Keratinocyte (primary cell): Measurements from ENCODE around the gene GATA5. TPM values are rescaled to one million over a fixed set of nuclear protein-coding genes. Genes with fewer than 3 reads are reported as not detected.

Source experiments
- DNase-seq: peaks from one replicate; pipeline ENCODE4 v3.0.0-alpha.2; 2011; ENCODE audit warnings: low read depth, missing footprints, low spot score
- FAIRE-seq: peaks from 2 replicates; lab custom pipeline; 2011; peaks lifted over from hg19 to GRCh38; lab: Jason Lieb, UNC
- H2AFZ ChIP-seq: 2 replicates; pipeline ENCODE4 v1.6.0; 2012; ENCODE audit warnings: low read length, control low read depth, inconsistent platforms; ENCODE audit not compliant: control insufficient read depth
- H3K27ac ChIP-seq: 2 replicates; pipeline ENCODE4 v1.5.1; 2011; ENCODE audit warnings: low read length; ENCODE audit not compliant: control insufficient read depth, insufficient read depth
- H3K27me3 ChIP-seq: 3 replicates; pipeline ENCODE4 v1.6.0; 2011; ENCODE audit warnings: low read length; ENCODE audit not compliant: control insufficient read depth, insufficient read depth; ENCODE audit errors: extremely low read depth
- H3K36me3 ChIP-seq, 2 experiments: 2 replicates in 1 of 2; 3 replicates in 1 of 2; pipeline ENCODE4 v1.5.1; 2011; ENCODE audit warnings: low read length in 2 of 2, mild to moderate bottlenecking in 1 of 2; ENCODE audit not compliant: control insufficient read depth in 2 of 2, insufficient read depth in 2 of 2; ENCODE audit errors: extremely low read depth in 1 of 2
- H3K4me1 ChIP-seq: 3 replicates; pipeline ENCODE4 v1.5.1; 2011; ENCODE audit warnings: low read length; ENCODE audit not compliant: control insufficient read depth, insufficient read depth; ENCODE audit errors: extremely low read depth
- H3K4me2 ChIP-seq: 3 replicates; pipeline ENCODE4 v1.6.0; 2011; ENCODE audit warnings: low read depth, low read length; ENCODE audit not compliant: control insufficient read depth, insufficient read depth; ENCODE audit errors: extremely low read depth
- H3K4me3 ChIP-seq, 3 experiments: fragments of 200-600 bp in 1 of 3; sonication (generic) in 1 of 3; 2 replicates in 2 of 3; 3 replicates in 1 of 3; pipeline ENCODE4 v1.5.1; 2011 to 2016; ENCODE audit warnings: low read length in 3 of 3, mild to moderate bottlenecking in 3 of 3, control low read depth in 2 of 3, inconsistent platforms in 1 of 3, low read depth in 1 of 3, mixed read lengths in 1 of 3, mixed run types in 1 of 3, moderate library complexity in 1 of 3; ENCODE audit not compliant: control insufficient read depth in 2 of 3, insufficient read depth in 2 of 3; ENCODE audit errors: extremely low read depth in 1 of 3
- H3K79me2 ChIP-seq: 2 replicates; pipeline ENCODE4 v1.6.0; 2012; ENCODE audit warnings: low read length; ENCODE audit not compliant: control insufficient read depth, insufficient read depth
- H3K9ac ChIP-seq: 3 replicates; pipeline ENCODE4 v1.6.0; 2011; ENCODE audit warnings: low read length; ENCODE audit not compliant: control insufficient read depth, insufficient read depth; ENCODE audit errors: extremely low read depth
- H3K9me1 ChIP-seq: 3 replicates; pipeline ENCODE4 v1.6.0; 2011; ENCODE audit warnings: low read length; ENCODE audit not compliant: control insufficient read depth, insufficient read depth; ENCODE audit errors: extremely low read depth
- H3K9me3 ChIP-seq: 2 replicates; pipeline ENCODE4 v1.5.1; 2012; ENCODE audit warnings: low read depth, low read length; ENCODE audit not compliant: control insufficient read depth
- H4K20me1 ChIP-seq: 3 replicates; pipeline ENCODE4 v1.6.0; 2011; ENCODE audit warnings: low read length; ENCODE audit not compliant: control insufficient read depth, insufficient read depth; ENCODE audit errors: extremely low read depth
- CTCF ChIP-seq, 3 experiments: IDR thresholded peaks in 1 of 3; conservative IDR thresholded peaks in 1 of 3; optimal IDR thresholded peaks in 1 of 3; 2 replicates in 2 of 3; 3 replicates in 1 of 3; pipeline versions ENCODE3 to v1.5.1; 2011; ENCODE audit warnings: low read length in 3 of 3, mild to moderate bottlenecking in 3 of 3, moderate library complexity in 2 of 3, control low read depth in 1 of 3, inconsistent platforms in 1 of 3; ENCODE audit not compliant: insufficient read depth in 2 of 3; ENCODE audit errors: extremely low read depth in 1 of 3
- EZH2 ChIP-seq: IDR thresholded peaks from one replicate; pipeline ENCODE4 v1.6.1; 2012; ENCODE audit warnings: inconsistent platforms, mild to moderate bottlenecking, low read length, moderate library complexity
- dilution Hi-C: fragments of 300-500 bp; cut with MboI; formaldehyde crosslinking; loops from one replicate; pipeline ENCODE4 v1.7.0; 2020; ENCODE audit warnings: low sequenced_read_pairs; ENCODE audit not compliant: extremely low pct_ligation_motif_present
- polyA plus RNA-seq, 5 experiments: library from polyadenylated mRNA; depleted of rRNA in 3 of 5; stranded (reverse) in 3 of 5; stranded (forward) in 1 of 5; unstranded in 1 of 5; fragments of >200 nt; gene quantifications; 1 replicate in 1 of 5; 2 replicates in 3 of 5; 3 replicates in 1 of 5; pipeline versions ENCODE4 v1.2.1 to v1.2.3, GENCODE V29; 2011 to 2012; ENCODE audit warnings: missing spikeins in 2 of 5, low read depth in 1 of 5, low replicate concordance in 1 of 5

GATA5 gene
- polyA plus RNA-seq, 1 donor (not counting 4 experiments of a cell fraction or from before 2014, with no cell fraction given) = not detected

GRCh38 chr20:62508641-62509051 is 32.9 kb upstream of the GATA5 start:
- dilution Hi-C loops = no loop called here
- Histone ChIP-seq H3K36me3 (no peaks in the 10 kb centered on the region), H3K9me1 (no peaks in the 10 kb centered on the region), H4K20me1 (no peaks in the 10 kb centered on the region), H3K4me3 (no peak overlapping the region), H3K27ac (no peak overlapping the region), H3K4me2 (no peak overlapping the region), H3K4me1 (no peaks in the 10 kb centered on the region), H3K27me3 (peaks cover 22% of the 10 kb centered on the region), H3K9ac (no peak overlapping the region), H2AFZ (no peak overlapping the region), H3K79me2 (no peaks in the 10 kb centered on the region), H3K9me3 (no peaks in the 10 kb centered on the region)
- FAIRE-seq = no peak
- no peak for TF ChIP-seq CTCF (optimal IDR thresholded peaks at IDR 0.05 in 1 of 3, IDR thresholded peaks at IDR 0.05 in 1 of 3, conservative IDR thresholded peaks at IDR 0.05 in 1 of 3; ENCODE audit: extremely low read depth in 1 of 3, insufficient read depth in 2 of 3, low read length in 3 of 3)
- TF ChIP-seq EZH2 = no peak
- DNase-seq = no peak

- DNase-seq (no peak), FAIRE-seq (no peak)
- Histone ChIP-seq H3K9ac (no peak overlapping the region), H3K27ac (no peak overlapping the region), H3K36me3 (no peaks in the 10 kb centered on the region), H3K4me3 (no peak overlapping the region), H3K9me3 (no peaks in the 10 kb centered on the region), H3K27me3 (peaks cover 17% of the 10 kb centered on the region), H3K4me1 (no peaks in the 10 kb centered on the region), H3K79me2 (no peaks in the 10 kb centered on the region), H3K4me2 (no peak overlapping the region), H4K20me1 (no peaks in the 10 kb centered on the region), H3K9me1 (no peaks in the 10 kb centered on the region), H2AFZ (no peak overlapping the region)
- dilution Hi-C loops = no loop called here
- TF ChIP-seq EZH2 (no peak), CTCF (optimal IDR thresholded peaks at IDR 0.05 in 1 of 3, IDR thresholded peaks at IDR 0.05 in 1 of 3, conservative IDR thresholded peaks at IDR 0.05 in 1 of 3; ENCODE audit: extremely low read depth in 1 of 3, insufficient read depth in 2 of 3, low read length in 3 of 3) (no peak)
Observed at GRCh38 chr20:62507991-62508640, 32.3 kb upstream of the GATA5 start.
